HG03565 (cell line): Measurements from ENCODE around the gene TBC1D16.

Experiments used
- ATAC-seq: cut with Tn5 transposase; IDR thresholded peaks from one replicate; pipeline ENCODE4 v1.9.1; 2021; ENCODE audit warnings: mild to moderate bottlenecking, moderate library complexity; ENCODE audit not compliant: unreplicated experiment

The TBC1D16 gene

GRCh38 chr17:79989106-79989835 lies 46.4 kb downstream of the TBC1D16 start:
- no peak for ATAC-seq

GRCh38 chr17:79988185-79988971 lies 47.3 kb downstream of the TBC1D16 start:
- no peak for ATAC-seq

- no peak for ATAC-seq
Measured at GRCh38 chr17:79987935-79988184, 47.8 kb downstream of the TBC1D16 start.

GRCh38 chr17:79987187-79987934 lies 48.3 kb downstream of the TBC1D16 start:
- no peak for ATAC-seq

- no peak for ATAC-seq
Measured at GRCh38 chr17:79986411-79987186, 49.1 kb downstream of the TBC1D16 start.

GRCh38 chr17:79985943-79986391 lies 49.7 kb downstream of the TBC1D16 start:
- ATAC-seq, result no peak

DNA sequence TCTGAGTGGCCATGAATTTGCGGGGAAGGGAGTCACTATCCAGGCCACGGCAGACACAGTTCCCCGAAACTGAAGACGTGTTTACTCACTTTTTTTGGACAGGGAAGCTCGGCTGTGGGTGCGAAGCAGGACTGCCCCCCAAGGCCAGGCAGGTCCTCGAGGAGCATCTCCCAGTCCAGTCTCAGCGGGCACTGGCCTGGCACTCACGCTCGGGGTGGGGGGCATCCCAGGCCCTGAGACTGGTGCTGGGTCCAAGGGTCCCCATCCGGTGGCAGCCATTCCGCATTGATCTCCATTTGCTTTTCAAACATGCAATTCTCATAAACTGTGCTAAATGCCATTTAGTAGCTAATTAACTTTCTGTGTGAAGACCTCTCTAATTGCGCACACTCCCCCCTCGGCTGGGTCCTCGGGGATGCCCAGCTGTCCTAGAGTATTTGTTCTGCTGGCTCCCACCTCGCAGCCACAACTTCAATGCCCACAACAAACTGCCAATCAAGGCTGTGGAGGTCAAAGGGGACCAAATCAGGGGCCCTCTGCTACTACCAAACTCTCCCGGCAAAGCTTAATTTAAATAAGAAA lies 50.2 kb downstream of the TBC1D16 start:
- ATAC-seq, result no peak

GRCh38 chr17:79984877-79985276 lies 50.8 kb downstream of the TBC1D16 start:
- no peak for ATAC-seq

DNA sequence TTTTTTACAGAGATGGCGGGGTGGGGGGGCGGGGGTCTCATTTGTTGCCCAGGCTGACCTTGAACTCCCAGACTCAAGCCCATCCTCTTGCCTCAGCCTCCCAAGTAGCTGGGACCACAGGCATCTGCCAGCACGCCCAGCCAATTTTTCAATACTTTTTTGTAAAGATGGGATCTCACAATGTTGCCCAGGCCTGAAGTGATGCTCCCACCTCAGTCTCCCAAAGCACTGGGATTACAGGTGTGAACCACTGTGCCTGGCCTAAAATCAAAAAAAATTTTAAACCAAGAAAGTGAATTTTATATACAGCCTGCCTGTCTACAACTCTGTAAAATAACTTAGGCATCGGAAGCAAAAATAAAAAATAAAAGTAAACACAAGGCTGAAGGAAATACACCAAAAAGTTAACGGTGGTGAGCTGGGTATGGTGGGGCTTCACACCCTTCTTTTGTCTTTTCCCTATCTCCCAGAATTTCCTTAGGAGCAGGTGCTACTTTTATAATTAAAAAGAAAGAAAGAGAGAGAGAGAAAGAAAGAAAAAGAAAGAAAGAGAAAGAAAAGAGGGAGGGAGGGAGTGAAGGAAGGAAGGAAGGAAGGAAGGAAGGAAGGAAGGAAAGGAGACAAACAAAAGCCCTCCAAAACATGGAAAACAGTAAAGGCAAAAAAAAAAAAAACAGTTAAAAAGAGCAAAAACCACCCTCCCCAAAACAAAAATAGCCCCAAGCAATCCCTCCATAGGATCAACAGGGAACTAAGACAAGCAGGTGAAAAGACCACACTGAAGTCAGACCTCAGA lies 51.4 kb downstream of the TBC1D16 start:
- no peak for ATAC-seq

- no peak for ATAC-seq
Measured at GRCh38 chr17:79983456-79983855, 52.2 kb downstream of the TBC1D16 start.

DNA sequence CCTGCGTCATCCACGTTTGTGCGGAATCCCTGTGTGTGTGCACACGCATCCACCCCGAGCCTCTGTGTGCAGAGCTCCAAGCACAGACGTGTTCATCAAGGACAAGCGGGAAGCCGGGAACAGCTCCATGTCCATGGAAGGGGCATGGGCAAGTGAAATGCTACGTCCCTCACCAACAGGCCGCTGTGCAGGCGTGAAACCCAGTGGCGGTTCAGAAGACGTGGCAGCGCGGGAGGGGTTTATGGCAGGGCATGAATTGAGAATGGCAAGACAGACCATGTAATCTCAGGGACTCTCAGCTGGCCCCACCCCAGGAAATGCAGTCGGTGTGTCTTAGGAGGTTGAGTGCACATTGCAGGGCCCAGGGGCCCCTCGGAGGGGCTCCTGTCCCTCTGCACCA lies 52.7 kb downstream of the TBC1D16 start:
- ATAC-seq, result no peak

GRCh38 chr17:79981661-79982101 lies 54.0 kb downstream of the TBC1D16 start:
- ATAC-seq, result no peak

- ATAC-seq, result no peak
Measured at GRCh38 chr17:79981090-79981489, 54.6 kb downstream of the TBC1D16 start.

GRCh38 chr17:79980246-79981043 lies 55.2 kb downstream of the TBC1D16 start:
- ATAC-seq, result no peak

DNA sequence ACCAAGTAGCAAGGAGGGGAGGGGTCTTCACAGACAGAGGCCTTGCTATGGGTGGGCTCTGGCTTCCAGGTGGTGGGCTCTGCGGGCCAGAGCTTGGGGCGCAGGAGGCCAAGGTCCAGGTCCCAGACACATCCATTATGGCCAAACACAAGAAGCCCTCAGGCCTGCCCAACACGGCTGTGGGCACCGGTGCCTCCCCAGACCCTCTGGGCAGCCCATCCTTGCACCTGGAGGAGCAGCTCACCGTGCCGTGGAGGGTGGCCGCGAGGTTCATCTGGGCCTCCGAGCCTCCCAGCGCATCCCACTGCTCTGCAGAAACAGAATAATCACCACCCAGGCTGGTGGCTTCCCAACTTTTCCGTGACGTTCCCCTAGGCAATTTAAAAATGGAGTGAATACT lies 55.9 kb downstream of the TBC1D16 start:
- ATAC-seq, result no peak

DNA sequence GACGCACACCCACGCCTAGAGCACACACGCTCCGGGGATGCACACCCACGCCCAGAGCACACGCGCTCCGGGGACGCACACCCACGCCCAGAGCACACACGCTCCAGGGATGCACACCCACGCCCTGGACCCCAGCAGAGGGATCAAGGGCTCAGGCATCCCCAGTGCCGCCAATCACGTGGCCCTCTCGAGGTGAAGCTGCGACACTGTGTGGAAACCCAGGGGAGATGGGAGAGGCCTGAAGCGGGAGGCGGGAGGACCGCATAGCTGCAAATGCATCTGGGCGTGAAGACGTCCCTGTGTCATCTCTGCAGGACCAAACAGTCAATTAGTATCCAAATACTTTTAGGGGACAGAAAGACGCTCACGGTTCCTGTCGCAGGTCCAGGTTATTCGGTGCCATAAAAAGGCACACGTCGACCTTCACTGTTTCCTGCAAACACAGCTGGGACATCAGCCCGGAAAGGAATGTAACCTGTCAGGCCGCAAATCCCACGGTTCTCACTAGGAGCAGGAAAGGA lies 56.4 kb downstream of the TBC1D16 start:
- ATAC-seq, result no peak

DNA sequence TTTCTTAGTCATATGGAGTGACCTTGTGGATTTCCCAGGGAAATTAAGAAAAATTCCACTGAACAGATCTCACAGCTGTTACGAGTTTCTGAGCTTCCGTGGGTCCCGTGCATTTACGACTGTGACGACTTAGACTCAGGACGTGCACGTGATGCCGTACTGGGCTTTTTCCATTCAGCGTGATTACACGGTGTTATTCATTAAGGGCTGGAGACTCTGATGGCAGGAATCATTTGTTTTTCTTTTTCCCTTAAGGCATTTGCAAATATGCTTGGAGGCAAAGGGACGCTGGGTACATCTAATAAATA lies 57.2 kb downstream of the TBC1D16 start:
- ATAC-seq, result no peak

DNA sequence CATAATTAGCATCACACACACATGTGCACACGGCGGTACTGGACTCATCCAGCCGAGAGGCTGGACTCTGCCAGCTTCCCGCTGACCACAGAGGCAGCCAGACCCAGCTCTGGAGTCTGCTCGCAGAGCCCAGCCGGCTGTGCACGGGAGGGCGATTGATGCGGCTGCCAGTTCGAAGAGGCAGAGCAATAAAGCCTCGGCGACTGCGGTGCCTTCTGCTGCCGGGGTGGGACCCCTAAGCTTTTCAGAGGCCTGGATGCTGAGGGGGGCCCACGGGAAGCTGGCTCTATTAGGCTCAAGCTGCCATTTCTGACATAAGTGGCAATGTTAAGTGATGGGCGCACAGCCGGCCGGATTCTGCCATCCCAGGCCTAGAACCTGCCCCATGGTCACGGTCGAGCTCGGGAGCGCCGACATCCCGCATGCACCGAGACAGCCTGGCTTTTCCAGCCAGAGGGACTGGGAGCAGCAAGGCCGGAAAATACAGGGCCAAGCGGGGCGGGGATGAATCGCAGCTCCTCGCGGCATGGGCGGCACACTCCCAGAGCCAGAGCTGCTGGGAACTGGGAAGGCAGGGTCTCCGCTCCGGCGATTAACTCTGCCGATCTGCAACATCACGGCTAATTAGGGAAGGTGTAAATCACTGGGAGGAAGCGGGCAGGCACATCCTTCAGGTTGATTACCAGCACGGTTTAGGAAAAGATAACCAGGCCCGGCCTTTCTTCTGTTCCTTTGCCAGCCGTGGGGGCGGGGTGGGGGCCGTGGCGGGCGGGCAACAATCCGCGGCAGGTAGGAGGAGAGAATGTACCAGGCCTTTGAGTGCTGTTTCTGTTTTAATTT lies 57.7 kb downstream of the TBC1D16 start:
- ATAC-seq, result no peak
